Activated CD4-positive, alpha-beta T cell treated with anti-CD3 and anti-CD28 coated beads for 24 hours (primary cell): ENCODE data around the gene TULP1.
"Not testable (repeated sequence)": the region's sequence is repeated elsewhere in the genome, so short reads cannot be mapped to it uniquely, and the experiment has no call there.

Experiments
- DNase-seq, 2 donors: peaks; one replicate each; pipeline ENCODE4 v3.0.0-alpha.2; 2020; ENCODE audit warnings: low read depth in 2 of 2

Gene TULP1

DNA sequence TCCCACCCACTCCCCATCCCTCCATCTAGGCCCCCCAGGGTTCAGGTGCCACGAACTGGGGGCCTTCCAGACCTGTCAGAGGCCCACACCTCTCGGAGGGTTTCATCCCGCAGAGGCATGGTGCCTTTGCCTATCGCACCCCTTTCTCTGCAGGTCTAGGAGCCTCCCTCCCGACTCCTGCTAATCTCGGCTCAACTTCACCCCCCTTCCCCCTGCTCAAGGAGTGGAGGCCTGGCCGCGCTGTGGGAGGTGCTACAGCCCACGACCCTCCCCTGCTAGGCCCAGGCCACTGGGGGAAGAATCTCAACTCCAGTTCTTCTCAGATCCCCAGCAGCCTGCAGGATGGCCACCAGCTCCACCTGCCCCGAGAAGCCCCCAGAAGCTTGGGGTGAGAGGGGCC, at the start of gene TULP1:
Gene TULP1 (minus strand): TSS at position 157 of the 400 bp plus-strand sequence. CDS start 38 bp downstream, at position 119.
- DNase-seq, result no peak

DNA sequence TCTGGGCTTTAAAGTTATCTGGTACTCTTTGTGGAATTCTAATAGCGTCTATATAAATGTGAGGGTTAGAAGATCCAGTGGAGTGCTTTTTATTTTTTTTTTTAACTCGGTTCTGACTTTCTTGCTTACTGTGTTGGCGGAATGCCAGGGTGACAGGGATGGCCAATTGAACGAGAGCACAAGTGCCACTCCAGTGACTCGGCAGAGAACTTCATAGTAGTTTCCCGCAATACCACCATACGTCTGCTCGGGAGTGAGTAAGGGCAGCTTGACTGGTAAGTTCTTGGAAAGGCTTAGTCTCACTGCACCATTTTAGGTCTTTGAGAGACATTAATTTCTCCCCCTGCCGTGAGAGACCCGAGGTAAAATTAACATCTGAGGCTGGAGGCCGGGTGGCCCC, 49.4 kb upstream of the TULP1 start:
- DNase-seq, result no peak

DNA sequence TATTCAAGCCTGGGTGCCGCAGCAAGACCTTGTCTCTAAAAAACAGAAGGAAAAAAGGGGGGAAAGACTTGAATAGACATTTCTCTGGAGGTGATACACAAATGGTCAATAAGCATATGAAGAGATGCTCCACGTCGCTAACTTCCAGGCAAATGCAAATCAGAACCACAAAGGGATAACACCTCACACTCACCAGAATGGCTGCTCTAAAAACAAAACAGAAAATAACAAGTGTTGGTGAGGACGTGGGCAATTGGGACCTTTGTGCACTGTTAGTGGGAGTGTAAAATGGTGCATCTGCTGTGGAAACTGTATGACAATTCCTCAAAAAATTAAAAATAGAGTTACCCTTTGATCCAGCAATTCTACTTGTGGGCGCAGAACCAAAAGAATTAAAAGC, 48.4 kb upstream of the TULP1 start:
- DNase-seq, result no peak

DNA sequence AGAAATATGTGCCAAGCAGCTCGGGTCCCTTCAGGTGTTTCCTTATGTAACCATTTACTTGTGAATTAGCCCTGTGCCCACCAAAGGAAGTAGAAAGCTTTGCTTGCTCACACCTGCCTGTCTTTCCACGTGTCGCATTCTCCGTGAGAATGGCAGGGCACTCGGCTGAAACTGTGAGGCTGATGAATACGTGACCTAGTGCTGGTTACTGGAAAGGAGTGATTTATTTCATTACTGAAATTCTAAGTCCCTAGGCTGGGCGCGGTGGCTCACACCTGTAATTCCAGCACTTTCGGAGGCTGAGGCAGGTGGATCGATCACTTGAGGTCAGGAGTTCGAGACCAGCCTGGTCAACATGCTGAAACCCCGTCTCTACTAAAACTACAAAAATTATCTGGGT, 45.9 kb upstream of the TULP1 start:
- no peak for DNase-seq

DNA sequence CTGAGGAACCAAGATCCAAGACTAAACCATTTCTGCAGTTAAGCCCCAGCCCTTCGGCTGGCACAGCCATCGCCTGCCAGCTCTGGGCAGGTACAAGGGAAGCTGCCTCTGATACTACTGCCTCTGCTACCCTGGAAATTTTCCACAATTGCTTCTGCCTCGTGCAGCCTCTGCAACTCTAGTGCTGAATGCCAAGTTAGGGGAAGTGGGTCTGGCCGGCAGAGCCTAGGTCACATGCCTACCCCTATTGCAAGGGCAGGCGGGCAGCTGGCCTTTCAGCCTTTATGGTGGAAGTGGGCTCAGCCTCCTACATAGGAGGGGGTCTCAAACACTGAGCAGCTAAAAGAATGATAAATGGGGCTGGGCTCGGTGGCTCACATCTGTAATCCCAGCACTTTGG, 44.5 kb upstream of the TULP1 start:
- no peak for DNase-seq

DNA sequence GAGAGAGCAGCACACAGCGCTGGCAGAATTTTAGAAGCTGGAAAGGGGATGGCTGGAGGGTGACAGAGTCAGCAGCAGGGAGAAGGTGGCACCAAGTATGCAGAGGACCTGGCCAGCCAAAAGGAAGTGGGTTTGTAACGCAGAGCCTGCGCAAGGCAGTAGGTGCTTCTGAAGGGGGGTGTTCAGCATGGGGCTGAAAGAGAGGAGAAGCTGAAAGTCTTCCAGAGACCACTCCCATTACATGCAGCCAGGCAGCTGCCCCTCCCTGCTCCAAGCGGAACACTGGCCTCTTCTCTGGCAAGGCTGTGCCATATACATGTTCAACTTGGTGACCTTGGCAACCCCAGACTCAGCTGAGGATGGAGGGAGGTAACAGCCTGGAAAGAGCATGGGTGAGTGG, 42.1 kb upstream of the TULP1 start:
- no peak for DNase-seq

DNA sequence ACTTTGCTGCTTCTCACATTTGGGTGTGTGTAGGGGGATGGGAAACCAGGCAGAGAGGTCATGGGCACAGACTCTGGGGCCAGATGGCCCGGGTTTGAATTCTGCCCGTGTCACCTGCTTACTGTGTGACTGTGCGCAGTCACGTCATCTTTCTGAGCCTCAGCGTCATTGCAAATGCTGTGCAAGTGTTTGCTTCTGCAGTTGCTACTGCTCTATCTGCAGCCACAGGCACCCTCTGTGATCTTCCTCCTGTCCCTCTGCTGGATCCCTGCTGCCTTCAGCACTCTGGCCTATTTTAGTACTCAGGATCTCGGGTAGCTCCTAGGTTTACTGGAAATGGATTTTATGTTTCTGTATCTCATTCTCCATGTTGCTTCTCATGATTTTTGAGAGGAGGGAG, 40.6 kb upstream of the TULP1 start:
- no peak for DNase-seq

DNA sequence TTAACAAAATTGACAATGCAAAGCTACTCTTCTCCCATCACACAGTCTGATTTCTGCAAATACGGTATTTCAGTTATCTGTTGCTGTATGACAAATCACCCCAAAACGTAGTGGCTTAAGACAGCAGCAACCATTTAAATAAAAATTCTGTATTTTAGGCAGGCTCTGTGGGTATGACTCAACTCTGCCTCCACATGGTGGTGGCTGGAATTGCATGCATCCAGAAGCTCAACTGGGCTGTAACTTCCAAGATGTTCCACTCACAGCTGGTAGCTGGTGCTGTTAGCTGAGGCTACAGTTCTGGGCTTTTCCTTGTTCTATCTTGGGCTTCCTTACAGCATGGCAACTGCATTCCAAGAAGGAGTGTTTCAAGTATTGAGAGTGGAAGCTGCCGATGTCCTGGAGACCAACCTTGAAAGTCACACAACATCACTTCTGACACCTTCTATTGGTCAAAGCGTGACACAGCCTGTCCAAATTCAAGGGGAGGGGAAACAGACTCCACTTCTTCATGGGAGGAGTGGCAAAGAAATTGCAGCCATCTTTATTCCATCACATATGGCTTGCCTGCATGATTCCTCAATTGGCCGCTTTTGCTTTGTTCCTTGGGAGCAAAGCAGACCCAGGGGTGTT, 39.7 kb upstream of the TULP1 start:
- peak; percentile 48 to 49 for DNase-seq

DNA sequence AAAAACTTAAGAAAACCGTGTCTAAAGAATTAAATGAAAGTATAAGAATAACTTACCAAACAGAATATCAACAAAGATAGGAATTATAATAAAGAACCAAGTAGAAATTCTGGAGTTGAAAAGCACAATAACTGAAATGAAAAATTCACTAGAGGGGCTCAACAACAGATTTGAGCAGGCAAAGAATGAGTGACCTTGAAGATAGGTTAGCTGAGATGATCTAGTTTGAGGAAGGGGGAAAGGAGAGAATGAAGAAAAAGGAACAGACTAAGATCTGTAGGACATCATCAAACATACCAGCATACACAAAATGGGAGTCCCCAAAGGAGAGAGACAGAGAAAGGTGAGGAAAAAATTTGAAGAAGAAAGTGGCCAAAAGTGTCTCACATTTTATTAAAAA, 37.7 kb upstream of the TULP1 start:
- no peak for DNase-seq

DNA sequence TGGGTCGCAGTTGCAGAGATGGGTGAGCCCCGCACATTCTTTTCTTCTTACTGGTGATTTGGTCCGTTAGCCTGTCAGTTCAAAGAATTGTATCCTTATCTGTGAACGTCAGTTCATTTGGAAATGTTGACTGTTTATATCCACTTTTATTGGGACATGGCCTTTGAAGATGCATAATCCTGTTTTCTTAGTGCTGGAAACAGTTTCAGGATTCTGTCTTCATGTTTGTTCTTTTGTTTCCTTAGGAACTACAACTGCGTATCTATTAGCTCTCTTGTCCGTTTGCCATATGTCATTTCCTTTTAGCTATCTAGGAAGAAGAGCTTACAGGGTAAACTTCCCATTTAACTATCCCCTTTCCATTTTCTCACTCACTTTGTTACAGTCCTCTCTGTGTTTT, 35.0 kb upstream of the TULP1 start:
- DNase-seq, result no peak

DNA sequence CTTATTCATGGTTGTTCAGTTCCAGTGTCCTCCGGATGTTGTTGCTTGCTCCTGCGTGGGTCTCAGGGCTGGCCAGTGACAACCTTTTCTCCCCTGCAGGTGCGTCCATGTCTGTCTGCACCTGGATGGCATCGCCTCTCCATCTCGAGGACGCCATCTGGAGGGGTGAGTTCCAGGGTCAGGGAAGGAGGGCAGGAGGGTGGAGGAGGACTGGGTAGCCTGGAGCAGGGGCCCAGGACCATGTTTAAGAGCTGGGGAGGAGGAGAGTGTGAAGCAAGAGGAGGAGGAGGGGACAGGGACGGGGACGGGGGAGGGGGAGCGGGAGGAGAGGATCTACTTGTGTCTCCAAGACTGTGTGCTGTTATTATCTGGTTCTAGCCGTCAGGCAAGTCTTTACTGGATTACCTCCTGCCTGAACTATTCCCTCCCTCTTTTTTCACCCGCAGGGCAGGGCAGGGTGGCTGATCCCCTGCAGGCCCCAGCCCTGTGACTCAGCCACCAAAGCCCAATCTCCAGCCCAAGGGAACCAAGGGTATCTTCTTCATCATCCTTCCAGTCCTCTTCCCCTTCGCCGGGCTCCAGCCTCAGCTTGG, 32.2 kb upstream of the TULP1 start:
- DNase-seq, result no peak

DNA sequence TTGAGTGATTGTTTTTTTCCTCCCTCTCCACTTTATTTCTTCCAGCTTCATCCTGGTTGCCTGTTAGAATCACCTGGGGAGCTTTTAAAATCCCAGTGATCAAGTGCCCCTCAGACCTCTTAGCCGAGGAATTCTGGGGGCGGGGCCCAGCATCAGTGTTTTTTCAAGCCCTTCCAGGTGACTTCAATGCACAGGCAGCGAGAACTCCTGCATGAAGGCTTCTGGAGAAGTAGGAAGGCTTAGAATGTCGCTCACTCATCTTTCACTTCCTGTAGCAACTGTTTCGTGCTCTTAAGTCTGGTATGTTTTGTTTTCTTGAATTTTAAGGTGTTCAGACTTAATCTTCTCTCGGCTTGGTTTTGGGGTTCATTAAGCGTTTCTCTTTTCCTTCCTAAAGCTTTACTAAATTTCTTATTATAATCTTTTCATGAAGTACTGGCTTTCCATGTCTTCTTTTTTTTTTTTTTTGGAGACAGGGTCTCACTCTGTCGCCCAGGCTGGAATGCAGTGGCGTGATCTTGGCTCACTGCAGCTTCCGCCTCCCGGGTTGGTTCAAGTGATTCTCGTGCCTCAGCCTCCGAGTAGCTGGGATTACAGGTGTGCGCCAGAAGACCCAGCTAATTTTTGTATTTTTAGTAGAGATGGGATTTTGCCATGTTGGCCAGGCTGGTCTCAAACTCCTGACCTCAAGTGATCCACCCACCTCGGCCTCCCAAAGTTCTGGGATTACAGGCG, 30.9 kb upstream of the TULP1 start:
- DNase-seq, result no peak

DNA sequence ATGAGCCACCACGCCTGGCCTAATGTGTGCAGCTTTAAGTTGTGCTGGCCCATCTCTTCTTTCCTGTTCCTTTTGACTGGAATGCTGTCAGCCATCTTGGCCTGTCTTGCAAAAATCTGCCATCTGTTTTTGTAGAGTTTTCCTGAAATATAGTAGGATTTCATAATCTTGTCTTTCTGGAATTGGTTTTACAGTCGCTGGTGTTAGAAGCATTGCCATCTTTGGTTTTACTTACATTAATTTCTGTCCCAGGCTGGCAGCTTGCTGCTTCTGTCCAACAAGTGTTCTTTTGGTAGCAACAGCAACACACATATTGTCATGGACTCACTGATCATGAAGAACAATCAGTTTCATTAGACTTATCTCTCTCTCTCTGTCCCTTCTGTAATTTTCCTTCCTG, 29.1 kb upstream of the TULP1 start:
- no peak for DNase-seq

DNA sequence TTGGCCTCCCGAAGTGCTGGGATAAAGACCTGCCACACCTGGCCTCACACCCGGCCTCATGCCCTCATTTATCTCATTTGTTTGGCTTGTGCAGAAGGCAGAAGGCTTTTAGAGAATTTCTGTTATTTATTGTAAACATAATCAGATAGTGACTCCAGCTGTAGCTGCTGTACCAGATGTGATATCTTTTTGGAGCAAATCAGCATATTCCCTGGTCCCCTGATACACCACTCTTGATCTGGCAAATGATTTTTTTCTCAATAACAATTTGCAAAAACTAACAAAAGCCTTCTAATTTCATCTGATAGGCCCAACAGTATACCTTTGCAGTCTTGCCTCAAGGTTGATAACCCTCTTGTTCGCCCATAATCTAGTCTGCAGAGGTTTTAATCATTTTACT, 26.5 kb upstream of the TULP1 start:
- DNase-seq, result no peak

DNA sequence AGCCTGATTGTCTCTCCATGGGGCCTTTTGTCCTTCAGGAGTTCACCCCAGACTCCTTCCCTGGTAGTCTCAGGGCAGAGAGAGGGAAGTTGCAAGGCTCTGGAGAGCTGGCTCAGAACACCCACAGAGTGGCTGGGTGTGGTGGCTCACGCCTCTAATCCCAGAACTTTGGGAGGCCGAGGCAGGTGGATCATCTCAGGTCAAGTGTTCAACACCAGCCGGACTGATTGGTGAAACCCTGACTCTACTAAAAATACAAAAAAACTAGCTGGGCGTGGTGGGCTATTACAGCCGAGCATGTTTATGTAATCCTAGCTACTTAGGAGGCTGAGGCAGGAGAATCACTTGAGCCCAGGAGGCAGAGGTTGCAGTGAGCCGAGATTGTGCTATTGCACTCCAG, 23.2 kb upstream of the TULP1 start:
- DNase-seq, result not testable (repeated sequence)

DNA sequence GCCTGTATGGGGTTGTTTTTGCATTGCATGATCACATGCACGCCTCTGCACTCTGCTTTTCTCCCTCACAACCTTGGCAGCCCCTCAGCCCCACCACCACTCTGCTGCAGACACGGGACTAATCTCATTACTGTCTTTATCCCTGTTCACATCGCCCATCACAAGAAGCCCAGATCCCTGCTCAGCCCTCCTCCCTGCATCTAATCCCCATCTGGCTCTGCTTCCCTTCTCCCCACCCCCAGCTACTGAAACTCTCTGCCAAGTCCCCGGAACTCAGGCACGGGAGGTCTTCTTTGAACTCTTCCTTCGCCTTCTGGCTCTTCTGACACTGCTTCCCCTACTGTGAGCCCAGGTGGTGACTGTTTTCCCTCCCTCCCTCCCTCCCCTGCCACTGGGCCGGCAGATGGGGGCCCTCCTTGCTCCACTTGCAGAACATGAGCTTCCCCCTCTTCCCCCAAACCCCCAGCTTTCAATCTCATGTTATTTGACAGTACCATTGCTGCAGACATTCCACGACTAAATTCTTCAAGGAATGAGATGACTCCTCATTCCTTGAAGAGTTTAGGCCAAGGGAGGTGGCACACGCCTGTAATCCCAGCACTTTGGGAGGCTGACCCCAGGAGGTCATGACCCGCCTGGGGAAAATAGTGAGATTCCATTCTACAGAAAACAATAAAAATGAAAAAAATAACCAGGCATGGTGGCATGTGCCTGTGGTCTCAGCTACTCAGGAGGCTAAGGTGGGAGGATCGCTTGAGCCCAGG, 21.9 kb upstream of the TULP1 start:
- no peak for DNase-seq

DNA sequence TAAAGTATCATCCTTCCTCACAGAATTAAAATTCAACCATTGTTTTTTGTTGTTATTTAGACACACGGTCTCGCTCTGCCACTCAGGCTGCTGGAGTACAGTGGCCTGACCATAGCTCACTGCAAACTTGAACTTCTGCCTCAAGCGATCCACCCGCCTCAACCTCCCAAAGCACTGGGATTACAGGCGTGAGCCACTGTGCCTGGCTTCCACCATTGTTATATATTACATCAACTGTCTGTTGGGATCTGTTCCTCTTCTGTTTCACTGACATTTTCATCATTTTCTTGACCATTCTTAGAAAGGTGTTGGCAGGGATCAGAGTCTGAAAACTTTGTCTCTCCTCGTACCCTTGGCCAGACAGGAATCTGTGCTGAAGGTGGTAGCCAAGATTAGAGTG, 21.3 kb upstream of the TULP1 start:
- DNase-seq, result no peak

DNA sequence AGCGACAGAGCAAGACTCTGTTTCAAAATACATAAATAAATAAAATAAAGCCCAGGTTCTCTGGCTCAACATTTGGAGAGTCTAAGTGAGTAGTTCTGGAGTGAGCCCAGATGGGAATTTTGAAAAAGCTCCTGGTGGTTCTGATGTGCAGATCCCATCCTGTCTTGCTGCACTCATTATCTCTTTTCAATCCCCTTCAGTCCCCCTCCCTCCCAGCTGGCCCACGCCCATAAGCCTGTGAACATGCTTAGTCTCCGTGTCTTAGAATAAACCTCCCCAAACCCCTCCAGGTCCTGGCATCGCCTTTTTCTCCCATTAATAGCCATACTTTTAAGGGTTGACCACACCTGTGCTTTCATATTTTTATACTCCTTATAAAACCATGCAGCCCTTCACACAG, 19.4 kb upstream of the TULP1 start:
- no peak for DNase-seq

DNA sequence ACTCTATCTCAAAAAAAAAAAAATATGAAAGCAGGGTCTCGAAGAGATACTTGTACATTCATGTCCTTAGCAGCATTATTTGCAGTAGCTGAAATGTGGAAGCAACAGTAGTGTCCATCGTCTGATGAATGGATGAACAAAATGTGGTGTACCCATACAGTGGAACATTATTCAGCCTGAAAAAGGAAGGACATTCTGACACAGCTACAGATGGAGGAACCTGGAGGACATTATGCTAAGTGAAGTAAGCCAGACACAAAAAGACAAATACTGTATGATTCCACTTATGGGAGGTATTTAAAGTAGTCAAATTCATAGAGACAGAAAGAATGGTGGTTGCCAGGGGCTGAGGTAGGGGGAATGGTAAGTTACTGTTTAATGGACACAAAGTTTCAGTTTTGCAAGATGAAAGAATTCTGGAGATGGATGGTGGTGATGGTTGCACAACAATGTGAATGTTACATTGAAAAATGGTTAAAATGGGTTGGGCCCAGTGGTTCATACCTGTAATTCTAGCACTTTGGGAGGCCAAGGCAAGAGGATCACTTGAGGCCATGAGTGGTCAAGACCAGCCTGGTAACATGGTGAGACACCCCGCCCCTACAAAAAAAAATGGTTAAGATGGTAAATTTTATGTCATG, 11.8 kb upstream of the TULP1 start:
- no peak for DNase-seq

DNA sequence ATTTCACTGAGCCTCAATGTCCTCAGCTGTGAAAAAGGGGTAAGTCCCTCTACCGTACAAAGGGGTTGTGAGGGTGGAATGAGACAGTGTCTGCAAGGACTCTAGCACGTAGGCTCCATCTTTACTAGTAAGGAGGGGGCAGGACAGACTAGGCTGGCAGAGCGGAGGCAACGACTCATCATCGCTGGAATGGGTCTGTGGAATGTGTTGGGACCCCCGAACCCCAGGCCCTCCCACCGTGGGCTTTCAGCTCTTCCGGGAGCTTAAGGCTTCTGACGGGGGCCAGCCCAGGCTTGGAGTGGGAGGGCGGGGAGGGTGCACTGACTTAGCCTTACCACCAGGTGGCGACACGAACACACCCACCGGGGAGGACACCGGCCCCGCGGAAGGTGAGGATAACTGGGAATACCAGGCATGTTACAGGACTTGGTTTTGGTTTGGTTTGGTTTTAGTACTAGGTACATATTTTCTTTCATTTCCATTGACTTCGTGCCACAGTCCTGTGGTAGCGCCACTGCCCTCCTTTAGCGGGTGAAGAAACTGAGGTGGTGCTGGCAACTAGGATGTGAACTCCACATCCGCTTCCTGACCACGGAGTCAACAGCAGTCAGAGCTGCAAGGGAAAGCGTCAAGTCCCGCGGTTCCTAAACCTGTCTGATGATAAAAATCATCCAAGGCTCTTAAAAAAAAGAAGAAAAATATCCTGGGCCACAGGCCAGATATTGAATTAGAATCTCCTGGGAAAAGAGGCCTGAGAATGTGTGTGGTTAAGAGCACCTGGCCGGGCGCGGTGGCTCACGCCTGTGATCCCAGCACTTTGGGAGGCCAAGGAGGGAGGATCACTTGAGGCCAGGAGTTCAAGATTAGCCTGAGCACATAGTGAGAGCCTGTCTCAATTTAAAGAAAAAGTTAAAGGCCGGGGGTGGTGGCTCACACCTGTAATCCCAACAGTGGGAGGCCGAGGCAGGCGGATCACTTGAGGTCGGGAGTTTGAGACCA, 10.3 kb upstream of the TULP1 start:
- DNase-seq, result peak; percentile 66 to 72

DNA sequence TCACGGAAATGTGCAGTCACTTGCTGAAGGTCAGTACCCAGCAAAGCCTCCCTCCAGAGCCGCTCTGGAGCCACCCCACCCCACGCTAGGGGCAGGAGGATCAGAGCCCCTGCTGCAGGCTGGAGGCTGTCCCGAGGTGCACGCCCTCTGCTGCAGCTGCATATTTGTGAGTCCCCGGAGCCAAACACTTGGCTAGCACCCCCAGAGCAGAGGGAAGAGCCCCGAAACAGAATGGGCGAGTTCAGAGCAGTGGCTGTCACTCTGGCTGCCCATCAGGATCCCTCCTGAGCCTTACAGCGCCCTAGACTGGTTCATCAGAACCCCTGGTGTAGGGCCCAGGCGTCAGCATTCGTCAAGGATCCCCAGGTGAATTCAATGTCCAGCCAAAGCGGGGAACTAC, 9.5 kb upstream of the TULP1 start:
- no peak for DNase-seq
